ENCODE data around the gene DCTN3. TPM values are rescaled to one million over a fixed set of nuclear protein-coding genes. Genes with fewer than 3 reads are reported as not detected.

The DCTN3 gene
- total and polyA plus RNA-seq, 10 of the 15 experiments (the other 5 are each of a cell fraction or from before 2014, with no cell fraction given) = 19.0 to 120 (median 71.8) TPM

DNA sequence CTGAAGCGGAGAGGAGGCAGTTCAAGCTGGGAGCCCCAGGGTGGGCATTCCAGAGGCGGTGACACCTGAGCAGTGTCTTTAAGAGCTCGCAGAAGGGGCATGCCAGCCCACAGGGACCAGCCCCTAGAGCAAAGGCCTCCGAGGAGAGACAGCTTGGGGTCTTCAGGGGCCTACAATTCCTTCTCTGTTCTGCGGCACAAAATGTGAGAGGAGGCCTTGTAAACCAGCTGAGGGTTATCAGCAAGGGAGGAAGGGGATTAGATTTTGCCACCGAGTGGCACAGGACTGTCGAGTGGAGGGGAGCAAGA lies 17.8 kb upstream of the DCTN3 start:
- SMC1A ChIA-PET (ENCODE audit: uncharacterized antibody, unreplicated experiment) = interaction anchor here (1.0 to 2.3 kb wide), 9 partner anchors 9 to 307 kb away, joined by 3 to 11 read pairs (median 5); partner anchors contain the start of genes DCTN3, GALT and RPP25L
- TF ChIP-seq NBN (IDR thresholded peaks at IDR 0.05) = 0 out of 2 replicates have a peak, but pooled peaks have one; percentile 9
- TF ChIP-seq, protein P1, sequence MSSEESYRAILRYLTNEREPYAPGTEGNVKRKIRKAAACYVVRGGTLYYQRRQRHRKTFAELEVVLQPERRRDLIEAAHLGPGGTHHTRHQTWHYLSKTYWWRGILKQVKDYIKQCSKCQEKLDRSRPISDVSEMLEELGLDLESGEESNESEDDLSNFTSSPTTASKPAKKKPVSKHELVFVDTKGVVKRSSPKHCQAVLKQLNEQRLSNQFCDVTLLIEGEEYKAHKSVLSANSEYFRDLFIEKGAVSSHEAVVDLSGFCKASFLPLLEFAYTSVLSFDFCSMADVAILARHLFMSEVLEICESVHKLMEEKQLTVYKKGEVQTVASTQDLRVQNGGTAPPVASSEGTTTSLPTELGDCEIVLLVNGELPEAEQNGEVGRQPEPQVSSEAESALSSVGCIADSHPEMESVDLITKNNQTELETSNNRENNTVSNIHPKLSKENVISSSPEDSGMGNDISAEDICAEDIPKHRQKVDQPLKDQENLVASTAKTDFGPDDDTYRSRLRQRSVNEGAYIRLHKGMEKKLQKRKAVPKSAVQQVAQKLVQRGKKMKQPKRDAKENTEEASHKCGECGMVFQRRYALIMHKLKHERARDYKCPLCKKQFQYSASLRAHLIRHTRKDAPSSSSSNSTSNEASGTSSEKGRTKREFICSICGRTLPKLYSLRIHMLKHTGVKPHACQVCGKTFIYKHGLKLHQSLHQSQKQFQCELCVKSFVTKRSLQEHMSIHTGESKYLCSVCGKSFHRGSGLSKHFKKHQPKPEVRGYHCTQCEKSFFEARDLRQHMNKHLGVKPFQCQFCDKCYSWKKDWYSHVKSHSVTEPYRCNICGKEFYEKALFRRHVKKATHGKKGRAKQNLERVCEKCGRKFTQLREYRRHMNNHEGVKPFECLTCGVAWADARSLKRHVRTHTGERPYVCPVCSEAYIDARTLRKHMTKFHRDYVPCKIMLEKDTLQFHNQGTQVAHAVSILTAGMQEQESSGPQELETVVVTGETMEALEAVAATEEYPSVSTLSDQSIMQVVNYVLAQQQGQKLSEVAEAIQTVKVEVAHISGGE (CRISPR knock-in tag; IDR thresholded peaks at IDR 0.05) = no peak
- no peak for TF ChIP-seq SIN3A (IDR thresholded peaks at IDR 0.05; ENCODE audit: low read depth, low read length)
- no peak for TF ChIP-seq MXI1 (IDR thresholded peaks at IDR 0.05; ENCODE audit: low read depth, low read length)
- 0 out of 2 replicates have a peak, but pooled peaks have one; percentile 2 for TF ChIP-seq ATF7 (IDR thresholded peaks at IDR 0.05; ENCODE audit: low read depth)
- TF ChIP-seq, protein P2, sequence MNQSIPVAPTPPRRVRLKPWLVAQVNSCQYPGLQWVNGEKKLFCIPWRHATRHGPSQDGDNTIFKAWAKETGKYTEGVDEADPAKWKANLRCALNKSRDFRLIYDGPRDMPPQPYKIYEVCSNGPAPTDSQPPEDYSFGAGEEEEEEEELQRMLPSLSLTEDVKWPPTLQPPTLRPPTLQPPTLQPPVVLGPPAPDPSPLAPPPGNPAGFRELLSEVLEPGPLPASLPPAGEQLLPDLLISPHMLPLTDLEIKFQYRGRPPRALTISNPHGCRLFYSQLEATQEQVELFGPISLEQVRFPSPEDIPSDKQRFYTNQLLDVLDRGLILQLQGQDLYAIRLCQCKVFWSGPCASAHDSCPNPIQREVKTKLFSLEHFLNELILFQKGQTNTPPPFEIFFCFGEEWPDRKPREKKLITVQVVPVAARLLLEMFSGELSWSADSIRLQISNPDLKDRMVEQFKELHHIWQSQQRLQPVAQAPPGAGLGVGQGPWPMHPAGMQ (IDR thresholded peaks at IDR 0.05; ENCODE audit: borderline replicate concordance) = no peak
- TF ChIP-seq FOXK2 (IDR thresholded peaks at IDR 0.05) = no peak
- no peak for TF ChIP-seq YY1 (IDR thresholded peaks at IDR 0.05; ENCODE audit: low read depth, low read length)
- TF ChIP-seq ZNF24 (IDR thresholded peaks at IDR 0.05) = no peak
- POLR2A ChIA-PET = interaction anchor here (1.2 to 3.4 kb wide), 6 partner anchors 9 to 26 kb away, joined by 3 to 25 read pairs (median 6); partner anchors contain the start of genes ARID3C, DCTN3, GALT and IL11RA
- in situ Hi-C loops (cut with MboI) (no loop called here), intact Hi-C loops (cut with micrococcal nuclease; ENCODE audit: unreplicated experiment) (no loop called here)
- CTCF ChIA-PET = interaction anchor here (1.1 to 8.3 kb wide), 13 partner anchors 9 to 234 kb away, joined by 3 to 118 read pairs (median 6); partner anchors contain the start of genes CCL27, DCTN3, GALT and RPP25L
- no peak for FAIRE-seq
- RAD21 ChIA-PET (ENCODE audit: unreplicated experiment) = interaction anchor here (0.8 to 2.6 kb wide), 6 partner anchors 9 to 66 kb away, joined by 3 to 14 read pairs (median 7); partner anchors contain the start of genes DCTN3 and GALT
- ATAC-seq = no peak
- 14% methylated on average over 7 of the region's 7 CpGs for whole genome bisulfite sequencing (ENCODE audit: insufficient coverage, insufficient replicate concordance, low lambda C conversion rate, missing lambda C conversion rate)
- Histone ChIP-seq H3K9ac (ENCODE audit: control insufficient read depth, insufficient read depth, low read length) (peak overlapping the region; percentile 55; the same call in 1 of the 2 replicates), H3K4me2 (ENCODE audit: control insufficient read depth, insufficient read depth) (peak overlapping the region; percentile 95), H3K27me3 (replicated peaks in 1 of 2; ENCODE audit: control insufficient read depth in 2 of 2, insufficient read depth in 2 of 2, low read length in 1 of 2) (no peaks in the 10 kb centered on the region), H3K4me3 (peak overlapping the region; percentile 72; the same call in 1 of the 2 replicates), H3K9me3 (replicated peaks; ENCODE audit: control insufficient read depth, insufficient read depth, low read length) (no peaks in the 10 kb centered on the region), H2AFZ (ENCODE audit: control insufficient read depth, low read depth, low read length) (peak overlapping the region; percentile 98), H3K36me3 (ENCODE audit: control insufficient read depth in 2 of 2, insufficient read depth in 2 of 2, low read length in 1 of 2) (peaks cover 2 to 6% of the 10 kb centered on the region in 2 experiments; a peak in 3 of 4 replicates), H3K79me2 (ENCODE audit: control insufficient read depth, insufficient read depth, low read length) (peaks cover 15% of the 10 kb centered on the region), H4K20me1 (ENCODE audit: control insufficient read depth, insufficient read depth) (no peaks in the 10 kb centered on the region; the same call in none of the 2 replicates), H3K27ac (ENCODE audit: control insufficient read depth, insufficient read depth) (peak overlapping the region; percentile 49), H3K4me1 (ENCODE audit: control insufficient read depth, insufficient read depth, low read length) (no peaks in the 10 kb centered on the region; the same call in none of the 2 replicates)
- DNase-seq (ENCODE audit: low read depth, low spot score) = no peak
- BruUV-seq (replicated peaks) = no TSS peak

Data from GM12878 (cell line).